Gastrocnemius medialis (tissue), 4 donors: Measurements from ENCODE around the gene BBX.

ENCODE experiments used
- CTCF ChIP-seq, 5 experiments: fragments of 450-650 bp in 3 of 5; fragments of 200-600 bp in 2 of 5; sonication (generic) in 2 of 5; IDR thresholded peaks in 4 of 5; conservative IDR thresholded peaks in 1 of 5; 1 replicate in 4 of 5; 2 replicates in 1 of 5; pipeline ENCODE4 v1.5.1; 2016 to 2019; ENCODE audit warnings: antibody characterized with exemption in 5 of 5, mild to moderate bottlenecking in 3 of 5, moderate library complexity in 3 of 5
- POLR2A ChIP-seq, 2 donors: fragments of 450-650 bp; IDR thresholded peaks; one replicate each; pipeline ENCODE4 v1.6.1; 2017; ENCODE audit warnings: antibody characterized with exemption in 2 of 2, mild to moderate bottlenecking in 2 of 2, moderate library complexity in 2 of 2

- TF ChIP-seq CTCF (IDR thresholded peaks at IDR 0.05 in 4 of 5, conservative IDR thresholded peaks at IDR 0.05 in 1 of 5) (no peak), POLR2A (IDR thresholded peaks at IDR 0.05) (no peak)
Measured at GRCh38 chr3:107800710-107801109, 277.9 kb downstream of the BBX start.
